ENCODE results near the gene TAC4.

GRCh38 chr17:49891271-49891670 lies 43.4 kb upstream of the TAC4 start:
- TF ChIP-seq CTCF (IDR thresholded peaks at IDR 0.05) = no peak
- no peak for TF ChIP-seq POLR2A (IDR thresholded peaks at IDR 0.05)

Measured in tibial nerve (tissue), 3 donors.